Measurements from ENCODE around the gene CUL7. TPM values are rescaled to one million over a fixed set of nuclear protein-coding genes. Genes with fewer than 3 reads are reported as not detected.

The CUL7 gene
- total and polyA plus RNA-seq, 2 of the 8 experiments (the other 6 are each of a cell fraction or from before 2014, with no cell fraction given): 10.8 to 15.0 TPM

DNA sequence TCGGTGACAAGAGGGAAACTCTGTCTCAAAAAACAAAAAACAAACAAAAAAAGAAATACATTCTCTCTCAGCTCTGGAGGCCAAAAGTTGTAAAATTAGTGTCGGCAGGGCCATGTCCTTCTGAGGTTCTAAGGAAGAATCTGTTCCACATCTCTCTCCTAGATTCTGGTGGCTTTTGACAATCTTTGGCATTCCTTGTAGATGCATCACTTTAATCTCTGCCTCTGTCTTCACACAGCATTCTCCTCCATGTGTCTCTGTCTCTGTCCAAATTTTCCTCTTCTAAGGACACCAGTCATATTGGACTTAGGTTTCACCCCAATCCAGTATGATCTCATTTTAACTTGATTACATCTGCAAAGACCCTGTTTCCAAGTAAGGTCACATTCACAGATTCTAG is 60.2 kb downstream of the CUL7 start:
- POLR2A ChIA-PET (ENCODE audit: partially characterized antibody): interaction anchor here (0.6 to 1.5 kb wide), 2 partner anchors 10 to 214 kb away, joined by 3 to 5 read pairs; no protein-coding TSS in a partner anchor
- no peak for TF ChIP-seq CHD2 (IDR thresholded peaks at IDR 0.05; ENCODE audit: low read length)
- TF ChIP-seq RBBP5 (IDR thresholded peaks at IDR 0.05; ENCODE audit: borderline replicate concordance, low read depth, low read length): no peak
- no peak for TF ChIP-seq HDAC6 (IDR thresholded peaks at IDR 0.05; ENCODE audit: low read depth, low read length)
- TF ChIP-seq SRF (IDR thresholded peaks at IDR 0.05; ENCODE audit: low read depth, low read length): no peak
- TF ChIP-seq NANOG (IDR thresholded peaks at IDR 0.05; ENCODE audit: insufficient read depth, low read depth, low read length, poor library complexity, severe bottlenecking): no peak
- TF ChIP-seq, protein P1, sequence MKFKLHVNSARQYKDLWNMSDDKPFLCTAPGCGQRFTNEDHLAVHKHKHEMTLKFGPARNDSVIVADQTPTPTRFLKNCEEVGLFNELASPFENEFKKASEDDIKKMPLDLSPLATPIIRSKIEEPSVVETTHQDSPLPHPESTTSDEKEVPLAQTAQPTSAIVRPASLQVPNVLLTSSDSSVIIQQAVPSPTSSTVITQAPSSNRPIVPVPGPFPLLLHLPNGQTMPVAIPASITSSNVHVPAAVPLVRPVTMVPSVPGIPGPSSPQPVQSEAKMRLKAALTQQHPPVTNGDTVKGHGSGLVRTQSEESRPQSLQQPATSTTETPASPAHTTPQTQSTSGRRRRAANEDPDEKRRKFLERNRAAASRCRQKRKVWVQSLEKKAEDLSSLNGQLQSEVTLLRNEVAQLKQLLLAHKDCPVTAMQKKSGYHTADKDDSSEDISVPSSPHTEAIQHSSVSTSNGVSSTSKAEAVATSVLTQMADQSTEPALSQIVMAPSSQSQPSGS (IDR thresholded peaks at IDR 0.05; ENCODE audit: low read length): no peak
- no peak for TF ChIP-seq BCL11A (IDR thresholded peaks at IDR 0.05; ENCODE audit: low read depth in 2 of 2, low read length in 2 of 2)
- no peak for TF ChIP-seq PHF8 (conservative IDR thresholded peaks at IDR 0.05; ENCODE audit: low read depth, low read length)
- TF ChIP-seq KDM5A (IDR thresholded peaks at IDR 0.05; ENCODE audit: low read length): no peak
- no peak for TF ChIP-seq CHD1 (IDR thresholded peaks at IDR 0.05; ENCODE audit: low read depth, low read length)
- TF ChIP-seq KDM4A (IDR thresholded peaks at IDR 0.05; ENCODE audit: low read depth, low read length, severe bottlenecking): no peak
- no peak for TF ChIP-seq RNF2 (IDR thresholded peaks at IDR 0.05; ENCODE audit: borderline replicate concordance, low read depth, low read length, missing control alignments, poor library complexity, severe bottlenecking)

More for the DNA sequence above, 60.2 kb downstream of the CUL7 start:
- no peaks in the 10 kb centered on the region for H3K27me3 ChIP-seq (replicated peaks in 1 of 4; ENCODE audit: control insufficient read depth in 3 of 4, extremely low read depth in 1 of 4, insufficient read depth in 3 of 4, low read length in 3 of 4)
- H3K27ac ChIP-seq (ENCODE audit: low read depth, low read length): no peak overlapping the region
- CTCF ChIA-PET (ENCODE audit: partially characterized antibody): interaction anchor here (0.6 kb wide), 1 partner anchor 1071 kb away, joined by 4 read pairs; no protein-coding TSS in a partner anchor
- H2BK120ac ChIP-seq (replicated peaks; ENCODE audit: low read depth, low read length): no peak overlapping the region
- H3K23me2 ChIP-seq (ENCODE audit: low read depth, low read length): no peaks in the 10 kb centered on the region
- H3K23ac ChIP-seq (ENCODE audit: insufficient read length): no peak overlapping the region
- H4K8ac ChIP-seq (ENCODE audit: extremely low read depth, insufficient read depth, low read length): no peak overlapping the region
- H3K9me3 ChIP-seq (ENCODE audit: insufficient read depth in 2 of 2, low read depth in 1 of 2, low read length in 1 of 2): no peaks in the 10 kb centered on the region
- no peak overlapping the region for H3K14ac ChIP-seq (ENCODE audit: insufficient read length)
- H2AK5ac ChIP-seq (ENCODE audit: low read depth, low read length): no peak overlapping the region
- H3K79me2 ChIP-seq (ENCODE audit: control insufficient read depth in 1 of 2, insufficient read depth in 2 of 2, low read length in 2 of 2): 0 out of 4 replicates have a peak, but pooled peaks cover 0 to 3% of the 10 kb centered on the region in 2 experiments
- no peak overlapping the region for H3K4me2 ChIP-seq (ENCODE audit: insufficient read depth in 1 of 2, low read depth in 2 of 2, low read length in 2 of 2)
- peaks cover 0 to 2% of the 10 kb centered on the region in 2 experiments for H4K20me1 ChIP-seq (replicated peaks in 1 of 2; ENCODE audit: control insufficient read depth in 1 of 2, insufficient read depth in 2 of 2, low read length in 2 of 2)
- no peak overlapping the region for H2BK15ac ChIP-seq (ENCODE audit: low read length)
- H2BK5ac ChIP-seq (ENCODE audit: low read depth, low read length): no peak overlapping the region
- H3K18ac ChIP-seq (ENCODE audit: extremely low read depth, low read length): no peak overlapping the region
- no peak for FAIRE-seq
- no peak overlapping the region for H4K91ac ChIP-seq (replicated peaks; ENCODE audit: insufficient read length, low read length)
- peaks cover 0 to 9% (median 8%) of the 10 kb centered on the region in 4 experiments; a peak in 4 of 8 replicates for H3K36me3 ChIP-seq (ENCODE audit: control insufficient read depth in 2 of 4, insufficient read depth in 4 of 4, low read length in 3 of 4)
- no peak overlapping the region for H3K4me3 ChIP-seq (ENCODE audit: extremely low read depth in 1 of 4, insufficient read depth in 2 of 4, low read depth in 3 of 4, low read length in 4 of 4)
- H4K5ac ChIP-seq (ENCODE audit: insufficient read length, low read depth, low read length): no peak overlapping the region
- no peak overlapping the region for H2AFZ ChIP-seq (ENCODE audit: low read length)
- H3K9ac ChIP-seq (replicated peaks in 1 of 4; ENCODE audit: extremely low read depth in 1 of 4, low read depth in 3 of 4, low read length in 3 of 4): no peak overlapping the region
- H2BK20ac ChIP-seq (ENCODE audit: low read length): no peak overlapping the region
- no peak for DNase-seq (ENCODE audit: low read depth in 1 of 2, low spot score in 2 of 2)
- no peaks in the 10 kb centered on the region for H3K4me1 ChIP-seq (replicated peaks in 1 of 4; ENCODE audit: control insufficient read depth in 3 of 4, insufficient read depth in 4 of 4, low read length in 3 of 4)
- no peak overlapping the region for H3K4ac ChIP-seq (replicated peaks; ENCODE audit: insufficient read length, low read depth, low read length)
- H2BK12ac ChIP-seq (ENCODE audit: low read depth, low read length): no peak overlapping the region
- H3K56ac ChIP-seq (replicated peaks; ENCODE audit: insufficient read length, low read depth, low read length): no peak overlapping the region
- 100% methylated on average over 2 of the region's 2 CpGs; no CpG with 5 or more reads in 1 of the 2 experiments for WGBS, 2 experiments (ENCODE audit: extremely low coverage in 1 of 2, insufficient coverage in 1 of 2, insufficient read length in 1 of 2, insufficient replicate concordance in 2 of 2, low coverage in 1 of 2, low lambda C conversion rate in 2 of 2, missing lambda C conversion rate in 1 of 2)
- peaks cover 3% of the 10 kb centered on the region; the same call in 1 of the 2 replicates for H3K79me1 ChIP-seq (ENCODE audit: low read depth, low read length)
